Stimulated activated CD4-positive, alpha-beta T cell treated with anti-CD3 and anti-CD28 coated beads, TNF-alpha, amount 100 ng/mL, for 48 hours (primary cell): Measurements from ENCODE around the gene MS4A1.
"Not testable (repeated sequence)": the region's sequence is repeated elsewhere in the genome, so short reads cannot be mapped to it uniquely, and the experiment has no call there.

Source experiments
- DNase-seq, 3 donors: peaks; one replicate each; pipeline ENCODE4 v3.0.0-alpha.2; 2020; ENCODE audit warnings: low read depth in 3 of 3

MS4A1 gene

DNA sequence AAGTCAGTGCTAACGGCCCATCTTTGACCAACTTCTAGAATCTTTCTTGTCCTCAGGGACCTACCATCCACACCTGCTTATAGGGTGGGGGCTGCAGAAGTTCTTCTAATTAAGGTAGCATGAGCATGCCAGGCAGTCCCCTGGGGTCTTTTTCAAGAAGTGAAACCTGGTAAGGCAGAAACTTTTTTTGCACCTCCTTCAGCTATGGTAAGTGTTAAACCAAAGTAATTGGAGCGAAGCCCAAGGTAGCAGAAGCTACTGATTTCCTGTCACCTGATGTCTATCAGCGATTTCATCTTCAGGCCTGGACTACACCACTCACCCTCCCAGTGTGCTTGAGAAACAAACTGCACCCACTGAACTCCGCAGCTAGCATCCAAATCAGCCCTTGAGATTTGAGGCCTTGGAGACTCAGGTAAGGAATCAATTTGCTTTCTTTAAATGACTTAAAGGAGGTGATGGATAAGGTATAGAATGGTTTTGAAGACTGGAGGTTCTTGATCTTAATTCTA lies at the start of gene MS4A1:
TSS of gene MS4A1 (plus strand) at position 317 of the 512 bp plus-strand sequence. CDS start 6,528 bp downstream, outside the sequence.
- no peak for DNase-seq

DNA sequence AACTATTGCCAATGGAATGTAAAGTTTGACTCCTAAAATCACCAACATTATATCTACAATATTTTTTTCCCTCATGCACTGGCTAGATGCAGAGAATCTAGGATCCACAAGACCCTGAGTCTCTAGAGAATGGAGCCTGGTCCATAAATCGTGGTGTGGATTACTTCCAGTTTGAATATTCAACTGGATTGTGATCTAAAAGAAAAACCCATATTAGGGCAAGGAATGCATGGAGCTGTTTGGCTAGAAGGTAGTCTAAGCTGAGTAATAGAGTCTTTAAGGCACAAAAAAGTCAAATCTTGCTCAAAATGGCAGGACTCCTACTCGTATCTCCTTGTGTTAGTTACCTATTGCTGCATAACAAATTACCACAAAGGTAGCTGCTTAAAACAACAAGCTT lies 35.6 kb upstream of the MS4A1 start:
- DNase-seq = no peak

DNA sequence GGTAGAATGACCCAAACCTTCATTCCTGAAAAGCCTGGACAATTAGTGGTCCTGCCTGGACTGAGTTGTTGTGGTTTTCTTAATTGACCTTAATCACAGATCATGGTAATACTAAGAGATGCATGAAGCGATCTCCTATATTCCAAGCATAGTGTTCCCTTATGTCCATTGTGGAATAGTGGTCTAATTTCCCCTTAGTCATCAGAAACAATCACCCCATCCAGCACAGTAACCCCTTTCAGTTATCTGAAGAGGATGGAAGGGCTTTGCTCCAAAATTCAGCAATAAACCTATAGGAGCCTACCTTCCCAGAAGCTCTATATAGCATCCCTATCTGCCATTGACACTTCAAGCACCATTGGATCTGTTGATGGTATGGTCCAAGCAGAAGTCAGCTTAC lies 33.0 kb upstream of the MS4A1 start:
- DNase-seq = no peak

DNA sequence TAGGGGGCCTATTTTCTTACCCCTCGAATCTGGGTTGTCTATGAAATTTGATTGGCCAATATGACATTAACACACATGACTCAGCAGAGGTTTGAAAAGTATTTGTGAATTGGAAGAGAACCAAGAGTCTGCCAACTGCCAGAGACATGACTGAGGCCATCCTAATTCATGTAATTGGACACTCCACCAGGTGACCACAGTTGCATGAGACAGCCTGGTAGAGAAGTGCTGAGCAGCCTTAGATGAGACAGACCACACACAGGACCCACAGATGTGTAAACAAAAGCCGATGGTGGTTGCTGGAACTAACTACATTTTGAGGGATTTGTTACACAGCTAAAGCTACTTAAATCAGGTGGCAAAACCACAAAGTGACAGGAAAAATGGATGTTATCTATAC lies 27.1 kb upstream of the MS4A1 start:
- no peak for DNase-seq

DNA sequence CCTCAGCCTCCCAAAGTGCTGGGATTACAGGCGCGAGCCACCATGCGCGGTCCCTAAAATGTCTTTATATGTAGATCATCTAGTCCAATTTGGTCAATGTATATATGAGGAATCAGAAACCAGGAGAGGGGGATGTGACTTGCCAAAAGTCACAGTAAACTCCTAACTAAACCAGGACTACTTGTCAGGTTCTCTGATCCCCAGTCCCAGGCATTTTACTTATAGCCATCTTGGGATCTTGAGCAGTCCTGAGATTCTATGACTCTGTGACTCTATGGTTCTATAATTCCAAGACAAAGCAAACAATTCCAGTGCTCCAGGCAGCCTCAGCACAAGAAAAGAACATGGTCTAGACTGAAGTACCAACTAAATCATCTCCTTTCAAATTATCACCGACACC lies 26.4 kb upstream of the MS4A1 start, which contains the start of gene MS4A5:
TSS of gene MS4A5 (plus strand) at position 301 of the 400 bp plus-strand sequence. CDS start 103 bp downstream, outside the sequence.
- DNase-seq = no peak

DNA sequence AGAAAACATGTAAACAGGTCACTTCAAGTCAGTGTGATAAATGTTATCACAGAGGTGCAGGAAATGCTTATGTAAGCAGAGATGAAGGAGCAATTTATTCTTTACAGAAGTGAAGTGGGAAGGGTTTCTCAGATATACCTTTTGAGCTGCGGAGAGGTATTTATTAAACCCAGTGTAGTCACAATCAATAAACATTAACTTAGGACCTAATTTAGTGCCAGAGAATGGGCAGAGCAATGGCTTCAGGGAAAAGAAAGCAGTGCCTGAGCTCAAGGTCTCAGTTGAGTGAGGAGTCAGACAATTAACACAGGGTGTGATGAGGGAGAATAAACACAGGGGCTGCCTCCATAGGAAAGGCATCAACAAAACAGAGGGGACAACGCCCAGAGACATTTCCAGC lies 24.4 kb upstream of the MS4A1 start:
- no peak for DNase-seq

DNA sequence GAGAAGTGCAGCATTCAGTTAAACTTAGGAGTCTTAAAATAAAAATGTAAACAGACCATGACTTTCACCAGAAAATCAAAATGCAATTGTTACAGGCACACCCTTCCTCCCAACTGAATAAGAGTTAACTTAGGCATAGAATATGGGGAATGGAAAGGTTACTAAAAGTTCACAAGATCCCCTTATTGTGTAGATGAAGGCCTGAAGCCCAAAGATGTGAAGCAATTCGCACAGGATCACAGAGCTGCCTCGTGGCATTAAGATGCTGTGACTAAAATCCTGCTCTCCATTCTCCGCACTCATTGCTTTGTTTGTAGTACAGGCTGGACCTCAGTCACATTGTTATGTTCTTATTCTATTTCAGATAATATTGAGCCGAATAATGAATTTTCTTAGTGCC lies 22.2 kb upstream of the MS4A1 start:
- no peak for DNase-seq

DNA sequence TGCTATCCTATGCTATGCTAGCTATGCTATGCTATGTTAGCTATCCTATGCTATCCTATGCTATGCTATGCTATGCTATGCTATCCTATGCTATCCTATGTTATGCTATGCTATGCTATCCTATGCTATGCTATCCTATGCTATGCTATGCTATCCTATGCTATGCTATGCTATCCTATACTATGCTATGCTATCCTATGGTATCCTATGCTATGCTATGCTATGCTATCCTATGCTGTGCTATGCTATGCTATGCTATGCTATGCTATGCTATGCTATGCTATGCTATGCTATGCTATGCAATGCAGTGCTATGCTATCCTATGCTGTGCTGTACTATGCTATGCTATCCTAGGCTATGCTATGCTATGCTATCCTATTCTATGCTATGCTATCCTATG lies 8.6 kb upstream of the MS4A1 start:
- DNase-seq = no peak

DNA sequence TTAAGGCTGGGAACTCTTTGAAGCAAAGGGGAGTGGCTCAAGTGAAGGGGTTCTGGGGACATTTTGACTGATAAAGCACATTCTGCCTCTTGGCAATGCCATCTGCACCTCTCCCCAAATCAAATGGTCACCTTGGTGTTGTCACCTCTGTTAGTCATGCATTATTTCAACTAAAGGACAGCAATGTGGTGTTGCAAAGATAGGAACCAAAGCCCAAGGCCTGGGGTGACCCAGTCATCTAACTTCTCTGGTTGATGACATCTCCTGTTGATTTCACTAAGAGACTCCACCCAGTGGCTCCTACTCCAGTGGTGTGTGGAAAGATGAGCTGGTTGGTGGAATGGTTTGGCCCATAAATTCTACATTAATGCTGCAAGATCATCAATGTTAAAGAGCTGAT lies 7.8 kb upstream of the MS4A1 start:
- no peak for DNase-seq

DNA sequence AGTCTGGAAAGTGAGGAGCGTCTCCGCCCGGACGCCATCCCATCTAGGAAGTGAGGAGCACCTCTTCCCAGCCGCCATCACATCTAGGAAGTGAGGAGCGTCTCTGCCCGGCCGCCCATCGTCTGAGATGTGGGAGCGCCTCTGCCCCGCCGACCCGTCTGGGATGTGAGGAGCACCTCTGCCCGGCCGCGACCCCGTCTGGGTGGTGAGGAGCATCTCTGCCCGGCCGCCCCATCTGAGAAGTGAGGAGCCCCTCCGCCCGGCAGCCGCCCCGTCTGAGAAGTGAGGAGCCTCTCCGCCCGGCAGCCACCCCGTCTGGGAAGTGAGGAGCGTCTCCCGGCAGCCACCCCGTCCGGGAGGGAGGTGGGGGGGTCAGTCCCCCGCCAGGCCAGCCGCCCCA lies 4.5 kb upstream of the MS4A1 start:
- DNase-seq = not testable (repeated sequence)

DNA sequence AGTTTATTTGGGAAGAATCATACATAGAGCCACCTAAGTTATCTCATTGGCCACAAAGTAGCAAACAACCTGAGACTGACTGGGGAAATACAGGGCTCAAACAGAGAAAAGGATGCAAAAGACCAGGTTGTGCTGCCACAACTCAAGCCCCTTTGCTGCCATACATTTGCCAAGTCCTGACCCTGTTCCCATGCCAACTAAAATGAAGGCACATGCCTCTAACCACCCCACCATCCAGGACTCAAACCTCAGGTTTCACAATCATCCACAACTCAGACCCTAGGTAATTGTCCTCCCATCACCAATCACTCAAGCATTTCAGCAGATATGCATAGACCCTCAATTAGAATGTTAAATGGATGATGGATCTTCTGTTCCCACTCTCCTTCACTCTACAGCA lies 1.4 kb upstream of the MS4A1 start:
- no peak for DNase-seq

DNA sequence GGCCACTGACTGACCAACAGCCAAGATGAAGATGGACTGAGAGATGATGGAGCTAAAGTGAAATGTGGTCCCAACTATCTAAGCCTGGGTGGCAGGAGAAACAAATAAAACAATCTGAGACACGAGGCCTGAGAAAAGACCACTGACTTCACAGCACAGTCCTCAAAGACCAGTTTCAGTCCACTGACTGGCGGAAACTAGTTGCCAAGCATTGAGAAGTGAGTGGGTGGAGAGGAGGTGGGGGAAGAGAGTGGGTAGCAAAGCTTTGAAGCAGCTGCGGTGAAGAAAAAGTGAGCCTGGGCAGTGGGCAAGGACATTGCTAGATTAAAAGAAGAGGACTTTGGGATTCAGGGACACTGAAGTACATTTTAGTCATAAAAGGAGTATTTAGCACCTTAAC lies 1.9 kb downstream of the MS4A1 start:
- DNase-seq = no peak

DNA sequence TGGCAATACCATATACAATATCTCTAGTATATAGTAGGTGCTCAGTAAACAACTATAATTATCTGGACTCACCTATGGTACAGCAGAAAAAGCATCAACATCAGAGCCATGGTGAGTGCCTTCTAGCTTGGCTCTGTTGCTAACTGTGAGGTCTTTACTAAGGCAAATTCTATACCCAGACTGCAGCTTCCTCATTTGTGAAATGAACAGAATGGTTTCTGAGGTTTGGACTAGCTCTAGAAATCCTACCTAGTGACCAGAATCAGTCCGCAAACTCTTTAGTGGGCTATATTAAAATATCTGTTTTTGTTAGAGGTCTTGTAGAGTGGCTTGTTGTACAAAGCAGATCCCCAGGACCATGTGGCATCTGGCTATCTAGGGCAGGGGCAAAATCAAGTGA lies 3.7 kb downstream of the MS4A1 start:
- DNase-seq = no peak

DNA sequence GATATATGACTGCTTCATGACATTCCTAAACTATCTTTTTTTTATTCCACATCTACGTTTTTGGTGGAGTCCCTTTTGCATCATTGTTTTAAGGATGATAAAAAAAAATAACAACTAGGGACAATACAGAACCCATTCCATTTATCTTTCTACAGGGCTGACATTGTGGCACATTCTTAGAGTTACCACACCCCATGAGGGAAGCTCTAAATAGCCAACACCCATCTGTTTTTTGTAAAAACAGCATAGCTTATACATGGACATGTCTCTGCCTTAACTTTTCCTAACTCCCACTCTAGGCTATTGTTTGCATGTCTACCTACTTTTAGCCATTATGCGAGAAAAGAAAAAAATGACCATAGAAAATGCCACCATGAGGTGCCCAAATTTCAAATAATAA lies 13.2 kb downstream of the MS4A1 start:
- no peak for DNase-seq

DNA sequence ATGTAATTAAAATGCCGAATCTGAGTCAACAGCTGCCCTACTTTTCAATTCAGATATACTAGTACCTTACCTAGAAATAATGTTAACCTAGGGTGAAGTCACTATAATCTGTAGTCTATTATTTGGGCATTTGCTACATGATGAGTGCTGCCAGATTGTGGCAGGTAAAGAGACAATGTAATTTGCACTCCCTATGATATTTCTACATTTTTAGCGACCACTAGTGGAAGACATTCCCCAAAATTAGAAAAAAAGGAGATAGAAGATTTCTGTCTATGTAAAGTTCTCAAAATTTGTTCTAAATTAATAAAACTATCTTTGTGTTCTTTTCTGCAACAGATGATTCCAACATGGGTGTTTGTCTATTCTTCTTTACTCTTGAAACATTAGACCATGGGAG lies 14.1 kb downstream of the MS4A1 start:
- DNase-seq = no peak

DNA sequence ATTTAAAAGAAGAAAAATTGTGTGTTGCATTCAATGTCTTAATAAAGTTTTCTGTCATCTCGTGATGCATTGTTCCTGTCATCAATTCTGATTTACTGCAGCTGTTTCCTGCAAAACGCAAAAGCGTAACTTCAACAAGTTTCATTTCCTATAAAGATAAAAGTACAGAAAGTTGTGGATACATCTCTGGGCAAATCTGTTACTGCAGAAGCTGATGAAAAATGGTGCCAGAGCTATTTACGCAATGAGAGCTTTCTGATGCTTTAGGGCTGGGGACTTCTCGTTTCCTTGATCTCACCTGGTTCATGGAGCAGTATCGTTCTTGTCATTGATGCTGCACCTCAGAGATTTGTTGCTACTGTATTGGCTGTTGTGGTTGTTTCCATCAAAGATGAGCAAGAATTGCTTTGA lies 21.4 kb downstream of the MS4A1 start:
- no peak for DNase-seq

DNA sequence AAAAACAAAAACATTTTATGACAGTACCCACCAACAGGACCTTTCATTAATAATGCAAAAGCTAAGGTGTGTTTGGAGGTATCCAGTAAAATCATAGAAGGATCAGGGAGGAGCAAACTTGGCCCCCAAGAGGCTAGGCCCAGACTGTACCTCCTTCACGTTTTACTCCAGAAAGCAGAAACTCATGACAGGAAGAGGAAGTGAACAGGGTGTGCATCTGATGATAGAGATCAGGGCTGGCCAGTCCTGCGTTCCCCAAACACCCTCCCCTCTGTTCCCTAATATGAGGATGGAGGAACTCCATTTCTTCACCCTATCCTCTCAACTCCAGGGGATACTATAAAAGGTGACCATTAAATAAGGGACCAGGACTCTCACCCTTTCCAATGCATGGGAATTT lies 26.7 kb downstream of the MS4A1 start:
- DNase-seq = no peak

DNA sequence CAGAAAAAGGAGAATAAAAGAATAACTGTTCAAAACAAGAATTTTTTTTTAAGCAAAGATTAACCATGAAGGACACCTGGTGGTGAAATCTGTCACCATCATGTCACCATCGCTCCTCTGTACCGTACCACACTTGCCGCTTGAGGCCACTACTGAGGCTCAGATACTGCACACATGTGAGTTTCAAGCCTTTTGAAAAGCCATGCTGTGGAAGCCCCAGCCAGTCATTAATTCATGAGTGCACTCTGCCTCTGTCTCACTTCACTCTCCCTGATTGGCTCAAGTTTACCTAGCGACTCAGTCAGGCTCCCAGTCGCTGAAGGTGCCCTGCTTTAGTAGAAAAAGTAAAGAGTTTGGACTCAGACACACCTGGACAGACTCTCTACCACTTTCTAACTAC lies 30.3 kb downstream of the MS4A1 start:
- DNase-seq = no peak

DNA sequence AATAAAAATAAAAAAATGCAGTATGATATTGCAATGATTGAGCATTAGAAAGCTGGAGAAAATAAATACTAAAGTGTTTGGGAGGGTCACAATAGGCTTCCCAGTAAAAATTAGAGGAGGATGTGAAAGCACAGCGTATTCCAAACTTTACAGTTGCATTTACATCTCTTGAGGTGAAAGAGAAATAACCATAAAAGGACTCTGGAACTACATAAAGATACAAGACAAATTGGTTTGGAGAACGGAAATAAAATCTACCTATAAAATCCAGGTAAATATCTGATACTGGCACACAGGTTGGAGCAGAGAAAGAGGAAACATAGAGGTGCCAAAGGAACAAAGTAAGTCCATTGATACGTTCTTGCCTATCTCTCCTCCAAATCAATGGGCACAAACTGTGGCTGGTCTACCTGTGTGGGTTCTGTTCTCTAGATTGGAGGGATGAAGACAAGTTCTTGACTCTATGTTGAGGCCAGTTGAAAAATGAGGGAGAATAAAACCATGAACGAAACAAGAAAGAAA lies 36.9 kb downstream of the MS4A1 start, which contains the start of gene MS4A12:
TSS of gene MS4A12 (plus strand) at position 291 of the 522 bp plus-strand sequence. CDS start 4,541 bp downstream, outside the sequence.
- no peak for DNase-seq

DNA sequence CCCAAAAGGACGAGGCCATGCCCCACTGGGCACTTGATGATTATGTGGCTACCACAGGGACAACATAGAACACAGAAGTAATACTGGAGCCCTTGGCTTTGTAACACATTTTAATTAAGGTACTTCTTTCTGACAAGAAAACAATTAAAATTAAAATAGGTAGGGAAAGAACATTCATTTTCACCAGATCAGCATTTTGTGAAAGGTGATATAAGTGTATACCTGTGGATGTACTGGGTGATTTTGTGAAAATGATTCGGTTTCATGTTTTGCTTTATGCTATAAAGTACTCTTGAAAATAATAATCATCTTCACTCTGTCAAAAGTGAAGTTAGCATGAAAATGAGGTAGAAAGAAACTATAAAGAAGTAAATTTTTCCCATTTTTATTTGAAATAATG lies 37.8 kb downstream of the MS4A1 start:
- DNase-seq = no peak

DNA sequence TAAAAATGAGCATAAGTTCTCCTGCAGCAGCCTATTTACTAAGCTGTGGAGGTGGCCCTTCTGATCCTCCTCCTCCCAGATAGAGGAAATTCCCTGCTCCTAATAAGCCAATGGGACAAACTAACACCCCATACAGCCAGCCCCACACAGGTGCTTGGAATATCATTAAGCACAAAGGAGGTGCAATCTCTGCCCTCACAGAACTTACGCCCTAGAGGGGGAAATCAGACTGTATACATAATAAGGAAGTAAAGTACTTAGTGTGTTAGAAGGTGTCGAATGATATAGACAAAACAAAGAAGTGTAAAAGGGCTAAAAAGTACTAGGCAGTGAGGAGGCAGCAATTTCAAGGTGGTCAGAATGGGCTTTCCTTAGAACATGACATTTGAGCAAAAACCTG lies 42.8 kb downstream of the MS4A1 start:
- DNase-seq = no peak

DNA sequence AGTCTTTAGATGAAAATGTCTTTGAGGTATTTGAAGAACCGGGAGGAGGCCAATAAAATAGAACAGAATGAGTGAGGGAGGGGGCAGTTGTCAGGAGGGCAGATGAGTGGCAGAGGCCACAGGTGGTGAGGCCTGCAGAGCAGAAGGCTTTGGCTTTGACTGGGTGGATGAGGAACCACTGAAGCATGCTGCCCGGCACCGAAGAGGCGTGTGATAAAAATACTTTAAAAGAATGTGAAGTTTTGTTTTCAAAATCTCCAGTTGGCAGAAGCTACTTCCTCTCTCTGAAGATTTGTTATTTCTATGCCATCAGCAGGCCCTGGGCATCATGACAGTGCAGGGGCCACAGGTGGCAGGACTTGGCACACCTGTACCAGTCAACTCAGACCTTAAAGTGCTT lies 43.2 kb downstream of the MS4A1 start:
- no peak for DNase-seq

DNA sequence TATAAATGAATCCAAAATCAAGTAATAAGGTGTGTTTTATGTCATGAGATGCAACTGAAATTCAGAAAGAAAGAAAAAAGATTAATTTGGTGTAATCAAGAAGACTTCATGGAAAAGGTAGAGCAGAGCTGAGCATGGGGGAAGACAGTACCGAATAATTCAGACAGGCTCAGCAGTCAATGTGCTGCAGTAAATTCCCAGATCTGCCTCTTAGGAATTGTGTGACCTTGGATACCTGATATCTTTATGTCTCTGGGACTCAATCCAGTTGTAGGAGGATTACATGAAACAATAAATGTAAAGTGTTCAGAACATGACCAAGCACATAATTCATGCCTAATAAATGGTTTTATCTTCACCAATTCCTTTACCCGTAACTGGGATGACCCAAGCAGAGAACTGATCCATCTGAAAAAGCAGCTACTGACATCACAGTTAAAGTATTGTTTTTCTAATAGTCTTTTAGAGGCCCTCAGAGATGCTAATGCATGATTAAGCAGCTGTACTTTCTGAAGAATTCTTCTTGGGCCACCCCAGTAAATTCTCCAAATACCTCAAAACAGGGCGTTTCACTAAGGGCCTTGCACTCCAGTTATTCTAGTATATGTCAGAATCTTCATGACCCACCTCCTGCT lies 44.7 kb downstream of the MS4A1 start:
- DNase-seq = no peak
